IMR-90 (cell line): ENCODE measurements around the gene PRSS8. TPM values are rescaled to one million over a fixed set of nuclear protein-coding genes. Genes with fewer than 3 reads are reported as not detected.

Experiments used
- ATAC-seq: fragments of 200-7000 bp; cut with Tn5 transposase; 2 replicates; pipeline ENCODE4 v1.9.1; 2020; ENCODE audit warnings: low read depth, mild to moderate bottlenecking, moderate library complexity
- BruUV-seq: library from RNA; stranded (reverse); fragments of 400-500 nt; replicated peaks from 2 replicates; lab custom pipeline; 2021; lab: Mats Ljungman, UMichigan
- CTCF ChIA-PET: fragments of 300-600 bp; formaldehyde crosslinking; extraction: SDS; loops from one replicate; lab custom pipeline; 2021; ENCODE audit warnings: antibody characterized with exemption; lab: Yijun Ruan, JAX
- POLR2A ChIA-PET: fragments of 300-600 bp; sonication (Branson Sonifier 250); formaldehyde crosslinking; loops from one replicate; lab custom pipeline; 2022; ENCODE audit warnings: antibody characterized with exemption; ENCODE audit not compliant: unreplicated experiment; lab: Charles Lee
- DNase-seq: peaks from one replicate; pipeline ENCODE4 v3.0.0; 2013
- H2AFZ ChIP-seq: replicated peaks from 2 replicates; pipeline ENCODE3; 2013; ENCODE audit warnings: low read length, mild to moderate bottlenecking; ENCODE audit not compliant: poor library complexity
- H2AK5ac ChIP-seq: 2 replicates; pipeline ENCODE4 v1.6.1; 2013; ENCODE audit warnings: low read depth, low read length, inconsistent platforms
- H2AK9ac ChIP-seq: replicated peaks from 2 replicates; pipeline ENCODE3; 2013; ENCODE audit warnings: mild to moderate bottlenecking, low read depth, low read length, moderate library complexity; ENCODE audit not compliant: poor library complexity
- H2BK120ac ChIP-seq: 2 replicates; pipeline ENCODE4 v1.6.1; 2013; ENCODE audit warnings: low read depth, low read length, inconsistent platforms
- H2BK15ac ChIP-seq: 3 replicates; pipeline ENCODE4 v1.6.1; 2013; ENCODE audit warnings: low read depth, low read length, inconsistent platforms
- H2BK20ac ChIP-seq: 2 replicates; pipeline ENCODE4 v1.6.1; 2013; ENCODE audit warnings: low read depth, mild to moderate bottlenecking, inconsistent platforms, low read length, moderate library complexity
- H2BK5ac ChIP-seq: 2 replicates; pipeline ENCODE4 v1.6.1; 2013; ENCODE audit warnings: mild to moderate bottlenecking, low read depth, low read length, inconsistent platforms; ENCODE audit not compliant: poor library complexity, severe bottlenecking
- H3K14ac ChIP-seq: replicated peaks from 2 replicates; pipeline ENCODE4 v1.6.1; 2013; ENCODE audit warnings: low read depth, low read length, inconsistent platforms
- H3K18ac ChIP-seq: 2 replicates; pipeline ENCODE4 v1.6.1; 2013; ENCODE audit warnings: low read depth, low read length, control low read depth
- H3K23ac ChIP-seq: 2 replicates; pipeline ENCODE4 v1.6.1; 2013; ENCODE audit warnings: low read depth, low read length, inconsistent platforms
- H3K27ac ChIP-seq: 2 replicates; pipeline ENCODE4 v1.5.1; 2013; ENCODE audit warnings: mild to moderate bottlenecking, control low read depth, low read length; ENCODE audit not compliant: insufficient read depth
- H3K27me3 ChIP-seq: 2 replicates; pipeline ENCODE4 v1.6.1; 2013; ENCODE audit warnings: low read length; ENCODE audit not compliant: control insufficient read depth, insufficient read depth
- H3K36me3 ChIP-seq: 2 replicates; pipeline ENCODE4 v1.6.1; 2013; ENCODE audit warnings: low read length, mixed read lengths; ENCODE audit not compliant: control insufficient read depth, insufficient read depth
- H3K4ac ChIP-seq: 2 replicates; pipeline ENCODE4 v1.6.1; 2013; ENCODE audit warnings: low read depth, low read length, inconsistent platforms
- H3K4me1 ChIP-seq: 2 replicates; pipeline ENCODE4 v1.6.1; 2013; ENCODE audit warnings: low read length, mixed read lengths; ENCODE audit not compliant: control insufficient read depth, insufficient read depth
- H3K4me2 ChIP-seq: 2 replicates; pipeline ENCODE4 v1.6.1; 2013; ENCODE audit warnings: low read depth, mild to moderate bottlenecking, control low read depth, low read length, moderate library complexity
- H3K4me3 ChIP-seq: 2 replicates; pipeline ENCODE4 v1.5.1; 2013; ENCODE audit warnings: low read depth, mild to moderate bottlenecking, control low read depth, low read length, moderate library complexity; ENCODE audit not compliant: insufficient read depth
- H3K56ac ChIP-seq: 2 replicates; pipeline ENCODE4 v1.6.1; 2013; ENCODE audit warnings: low read length, inconsistent platforms; ENCODE audit not compliant: insufficient read depth; ENCODE audit errors: extremely low read depth
- H3K79me1 ChIP-seq, 2 experiments: 2 replicates each; pipeline ENCODE4 v1.6.1; 2013; ENCODE audit warnings: low read length in 2 of 2, inconsistent platforms in 1 of 2, low read depth in 1 of 2
- H3K9ac ChIP-seq: 2 replicates; pipeline ENCODE4 v1.6.1; 2013; ENCODE audit warnings: low read depth, low read length, control low read depth
- H3K9me1 ChIP-seq: 2 replicates; pipeline ENCODE4 v1.6.1; 2013; ENCODE audit warnings: low read length, inconsistent platforms; ENCODE audit not compliant: insufficient read depth
- H3K9me3 ChIP-seq: 2 replicates; pipeline ENCODE4 v1.6.1; 2013; ENCODE audit warnings: low read length; ENCODE audit not compliant: control insufficient read depth, insufficient read depth
- H4K20me1 ChIP-seq: 2 replicates; pipeline ENCODE4 v1.6.1; 2013; ENCODE audit warnings: low read length, inconsistent platforms; ENCODE audit not compliant: insufficient read depth
- H4K5ac ChIP-seq: 2 replicates; pipeline ENCODE4 v1.6.1; 2013; ENCODE audit warnings: mild to moderate bottlenecking, low read depth, low read length, control low read depth
- H4K8ac ChIP-seq, 2 experiments: 2 replicates each; pipeline ENCODE4 v1.6.1; 2013; ENCODE audit warnings: low read depth in 2 of 2, low read length in 2 of 2, control low read depth in 1 of 2, inconsistent platforms in 1 of 2
- H4K91ac ChIP-seq: 2 replicates; pipeline ENCODE4 v1.6.1; 2013; ENCODE audit warnings: low read depth, low read length, inconsistent platforms; ENCODE audit not compliant: insufficient read depth
- CEBPB ChIP-seq: IDR thresholded peaks from 2 replicates; pipeline ENCODE4 v1.6.1; 2012; ENCODE audit warnings: low read depth, low read length, improper control_type of control experiment
- MXI1 ChIP-seq: IDR thresholded peaks from 2 replicates; pipeline ENCODE4 v1.6.1; 2012; ENCODE audit warnings: low read depth, mild to moderate bottlenecking, low read length, moderate library complexity, borderline replicate concordance
- POLR2A ChIP-seq: IDR thresholded peaks from 2 replicates; pipeline ENCODE4 v1.6.1; 2012; ENCODE audit warnings: mild to moderate bottlenecking, low read depth, low read length
- WGBS, 2 experiments: methylation state at CpG; one replicate each; pipeline versions ENCODE4 v1.1.5 to v1.1.7; 2013; ENCODE audit warnings: missing lambda C conversion rate in 2 of 2; ENCODE audit not compliant: insufficient read length in 1 of 2; ENCODE audit errors: extremely low coverage in 2 of 2; 5-methylcytosine and 5-hydroxymethylcytosine counted together
- dilution Hi-C: fragments of 300-500 bp; cut with HindIII; formaldehyde crosslinking; loops from one replicate; pipeline ENCODE4 v1.14.3; 2018; ENCODE audit warnings: low sequenced_read_pairs; ENCODE audit not compliant: unreplicated experiment
- in situ Hi-C: fragments of 300-500 bp; cut with MboI; formaldehyde crosslinking; loops from 3 replicates; pipeline ENCODE4 v1.14.3; 2019; ENCODE audit warnings: low sequenced_read_pairs, inconsistent platforms, mixed read lengths
- intact Hi-C: fragments of 100-400 bp; cut with micrococcal nuclease; formaldehyde crosslinking; loops from 2 replicates; pipeline ENCODE4 v1.10.0; 2022
- polyA plus RNA-seq, 3 experiments: library from polyadenylated mRNA; depleted of rRNA; stranded (reverse); fragments of >200 nt; gene quantifications; 2 replicates each; pipeline ENCODE4 v1.2.3, GENCODE V29; 2012; ENCODE audit warnings: low replicate concordance in 1 of 3
- total RNA-seq: library from RNA; depleted of rRNA; stranded (reverse); fragments of >200 nt; gene quantifications from 2 replicates; pipeline ENCODE4 v1.2.3, GENCODE V29; 2012
- TF ChIP-seq, protein P1 (sequence below): conservative IDR thresholded peaks from 2 replicates; pipeline ENCODE4 v1.5.1; 2012; ENCODE audit warnings: mild to moderate bottlenecking, low read depth, low read length, improper control_type of control experiment

The PRSS8 gene
- total and polyA plus RNA-seq, 2 of the 4 experiments (the other 2 are of a cell fraction): not detected

DNA sequence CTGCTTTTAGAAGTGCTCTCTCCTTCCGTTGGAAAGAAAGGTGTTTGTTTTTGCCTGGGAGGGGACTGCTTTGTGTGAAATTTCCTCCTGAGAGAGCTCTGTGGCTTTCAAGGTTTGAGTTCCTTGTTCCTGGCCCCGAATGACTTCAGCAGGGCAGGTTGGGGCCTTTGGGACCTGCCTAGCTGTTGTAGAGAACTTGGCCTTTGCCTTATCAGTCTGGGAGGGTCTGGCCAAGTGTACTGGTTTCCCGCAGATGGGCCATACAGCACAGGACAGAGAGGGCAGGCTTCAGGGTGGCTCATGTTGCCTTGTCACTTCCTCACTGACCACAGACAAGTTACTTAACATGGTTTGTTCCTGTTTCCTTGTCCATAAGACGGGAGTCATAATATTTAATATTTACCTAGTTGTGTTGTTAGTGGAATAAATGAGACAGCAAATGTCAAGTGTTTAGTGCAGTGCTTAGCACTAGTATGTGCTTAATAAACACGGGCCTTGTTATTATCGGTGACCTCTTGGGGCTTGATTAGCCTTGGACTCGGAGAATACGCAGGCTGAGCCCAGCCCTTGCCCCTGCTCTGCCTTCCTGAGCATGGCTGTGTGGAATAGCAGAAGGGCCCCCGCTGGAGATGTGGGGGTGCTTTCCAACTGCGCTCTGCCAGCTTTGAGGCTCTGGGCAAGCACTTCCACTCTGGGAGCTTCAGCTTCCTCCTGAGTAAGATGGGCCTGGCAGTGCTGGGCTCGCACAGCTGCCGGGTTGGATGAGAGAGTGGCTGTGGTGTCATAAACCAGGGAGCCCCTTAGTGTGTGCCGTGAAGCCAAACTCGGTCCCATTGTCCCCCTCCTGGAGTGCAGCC is 6.6 kb downstream of the PRSS8 start:
- no peak overlapping the region for H2BK120ac ChIP-seq
- H2BK15ac ChIP-seq: no peak overlapping the region
- TF ChIP-seq MXI1 (no peak), POLR2A (no peak), CEBPB (no peak)
- TF ChIP-seq, protein P1, sequence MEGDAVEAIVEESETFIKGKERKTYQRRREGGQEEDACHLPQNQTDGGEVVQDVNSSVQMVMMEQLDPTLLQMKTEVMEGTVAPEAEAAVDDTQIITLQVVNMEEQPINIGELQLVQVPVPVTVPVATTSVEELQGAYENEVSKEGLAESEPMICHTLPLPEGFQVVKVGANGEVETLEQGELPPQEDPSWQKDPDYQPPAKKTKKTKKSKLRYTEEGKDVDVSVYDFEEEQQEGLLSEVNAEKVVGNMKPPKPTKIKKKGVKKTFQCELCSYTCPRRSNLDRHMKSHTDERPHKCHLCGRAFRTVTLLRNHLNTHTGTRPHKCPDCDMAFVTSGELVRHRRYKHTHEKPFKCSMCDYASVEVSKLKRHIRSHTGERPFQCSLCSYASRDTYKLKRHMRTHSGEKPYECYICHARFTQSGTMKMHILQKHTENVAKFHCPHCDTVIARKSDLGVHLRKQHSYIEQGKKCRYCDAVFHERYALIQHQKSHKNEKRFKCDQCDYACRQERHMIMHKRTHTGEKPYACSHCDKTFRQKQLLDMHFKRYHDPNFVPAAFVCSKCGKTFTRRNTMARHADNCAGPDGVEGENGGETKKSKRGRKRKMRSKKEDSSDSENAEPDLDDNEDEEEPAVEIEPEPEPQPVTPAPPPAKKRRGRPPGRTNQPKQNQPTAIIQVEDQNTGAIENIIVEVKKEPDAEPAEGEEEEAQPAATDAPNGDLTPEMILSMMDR: no peak
- H4K8ac ChIP-seq: no peak overlapping the region
- H3K27ac ChIP-seq: no peak overlapping the region
- no peaks in the 10 kb centered on the region for H4K20me1 ChIP-seq
- H3K79me1 ChIP-seq: no peaks in the 10 kb centered on the region; a peak in 1 of 4 replicates
- no peak overlapping the region for H4K91ac ChIP-seq
- 0 out of 2 replicates have a peak, but pooled peaks cover 3% of the 10 kb centered on the region for H3K9me1 ChIP-seq
- 86% methylated on average over 4 of the region's 14 CpGs; no CpG with 5 or more reads in 1 of the 2 experiments for WGBS, 2 experiments
- no peaks in the 10 kb centered on the region for H3K4me1 ChIP-seq
- H3K9ac ChIP-seq: no peak overlapping the region
- no peak overlapping the region for H3K23ac ChIP-seq
- no peak overlapping the region for H2AK9ac ChIP-seq
- H3K4me3 ChIP-seq: no peak overlapping the region
- ATAC-seq (no peak), DNase-seq (no peak)
- peaks cover 37% of the 10 kb centered on the region for H3K36me3 ChIP-seq
- no peak overlapping the region for H3K56ac ChIP-seq
- no peak overlapping the region for H3K14ac ChIP-seq
- in situ Hi-C loops (no loop called here), dilution Hi-C loops (no loop called here), intact Hi-C loops (no loop called here)
- no peak overlapping the region for H3K4ac ChIP-seq
- H2BK5ac ChIP-seq: no peak overlapping the region
- H3K4me2 ChIP-seq: no peak overlapping the region
- CTCF ChIA-PET: interaction anchor here (1.5 kb wide), 1 partner anchor 13 kb away, joined by 4 read pairs; no protein-coding TSS in a partner anchor
- no peak overlapping the region for H2BK20ac ChIP-seq
- H2AFZ ChIP-seq: no peak overlapping the region
- no peaks in the 10 kb centered on the region for H3K9me3 ChIP-seq
- no TSS peak for BruUV-seq
- no peak overlapping the region for H4K5ac ChIP-seq
- H2AK5ac ChIP-seq: no peak overlapping the region
- no peaks in the 10 kb centered on the region for H3K27me3 ChIP-seq
- POLR2A ChIA-PET: interaction anchor here (0.6 kb wide), 1 partner anchor 11 kb away, joined by 4 read pairs; the partner anchor contains the start of gene KAT8
- H3K18ac ChIP-seq: no peak overlapping the region
